Breast epithelium (tissue), 4 donors: ENCODE results near the gene PALLD. TPM values are rescaled to one million over a fixed set of nuclear protein-coding genes. Genes with fewer than 3 reads are reported as not detected.

Source experiments
- DNase-seq, 2 donors: peaks; one replicate each; pipeline ENCODE4 v3.0.0-alpha.2; 2019; ENCODE audit warnings: low spot score in 2 of 2
- H3K27ac ChIP-seq, 2 donors: fragments of 200-600 bp; sonication (generic) in 1 of 2; one replicate each; pipeline ENCODE4 v1.5.1; 2016 to 2019; ENCODE audit warnings: mild to moderate bottlenecking in 1 of 2
- H3K27me3 ChIP-seq, 2 donors: fragments of 200-600 bp; sonication (generic) in 1 of 2; one replicate each; pipeline versions ENCODE4 v1.5.1 to v1.6.0; 2017 to 2019; ENCODE audit warnings: control low read depth in 1 of 2, mild to moderate bottlenecking in 1 of 2
- H3K36me3 ChIP-seq: fragments of 200-600 bp; one replicate; pipeline ENCODE4 v1.5.1; 2019
- H3K4me1 ChIP-seq, 2 donors: fragments of 200-600 bp; sonication (generic); one replicate each; pipeline ENCODE4 v1.5.1; 2016 to 2019; ENCODE audit warnings: control low read depth in 1 of 2
- H3K4me3 ChIP-seq, 3 donors: fragments of 200-600 bp; sonication (generic); 1 replicate in 2 of 3; 2 replicates in 1 of 3; pipeline ENCODE4 v1.5.1; 2016 to 2019; ENCODE audit warnings: mild to moderate bottlenecking in 3 of 3, moderate library complexity in 2 of 3
- H3K9me3 ChIP-seq, 2 donors: fragments of 200-600 bp; sonication (generic) in 1 of 2; one replicate each; pipeline ENCODE4 v1.5.1; 2016 to 2019; ENCODE audit warnings: control low read depth in 1 of 2
- POLR2A ChIP-seq: fragments of 450-650 bp; IDR thresholded peaks from one replicate; pipeline ENCODE4 v1.6.1; 2016; ENCODE audit warnings: antibody characterized with exemption, mild to moderate bottlenecking, moderate library complexity
- POLR2AphosphoS5 ChIP-seq, 3 donors: sonication (generic); formaldehyde crosslinking; IDR thresholded peaks; one replicate each; pipeline ENCODE4 v1.6.1; 2017; ENCODE audit warnings: antibody characterized with exemption in 3 of 3
- intact Hi-C: fragments of 100-400 bp; cut with DNase I; formaldehyde crosslinking; loops from one replicate; pipeline ENCODE4 v1.15.1; 2023; ENCODE audit warnings: low total_unique reads
- total RNA-seq, 3 donors: library from RNA; depleted of rRNA; stranded (reverse); fragments of >200 nt; gene quantifications; one replicate each; pipeline ENCODE4 v1.1.0, GENCODE V29; 2016
- TF ChIP-seq, protein P1 (sequence below), 3 donors: fragments of 450-650 bp; IDR thresholded peaks; one replicate each; pipeline ENCODE4 v1.5.1; 2016 to 2017; ENCODE audit warnings: antibody characterized with exemption in 3 of 3, mild to moderate bottlenecking in 3 of 3, moderate library complexity in 3 of 3

The PALLD gene
- total RNA-seq, 3 donors from 2014 or later: 96.0 to 186 (median 174) TPM

DNA sequence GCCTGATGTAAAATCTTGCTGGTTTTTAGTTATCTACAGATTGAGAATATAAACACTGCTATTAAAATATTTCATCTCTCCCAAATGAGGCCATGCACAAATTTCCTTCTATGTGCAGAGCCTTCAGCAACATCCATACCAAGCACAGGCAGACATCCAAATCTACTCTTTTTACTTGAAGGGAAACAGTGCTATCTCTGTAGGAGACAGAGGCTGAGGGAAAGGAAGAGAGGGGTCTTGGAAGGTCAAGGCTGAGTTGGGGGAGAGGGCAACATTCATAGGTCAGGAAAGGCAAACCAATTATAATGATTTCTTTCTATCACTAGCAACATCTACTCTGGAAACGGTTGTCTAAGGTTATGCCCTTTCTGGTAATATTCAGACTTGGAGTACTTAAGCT, 273.0 kb downstream of the PALLD start:
- Histone ChIP-seq H3K36me3 (no peaks in the 10 kb centered on the region), H3K27me3 (no peaks in the 10 kb centered on the region), H3K9me3 (no peaks in the 10 kb centered on the region), H3K4me3 (no peak overlapping the region), H3K4me1 (no peaks in the 10 kb centered on the region), H3K27ac (peak overlapping the region in 1 of 2 donors; percentile 48)
- intact Hi-C loops: no loop called here
- no peak for DNase-seq
- TF ChIP-seq, protein P1, sequence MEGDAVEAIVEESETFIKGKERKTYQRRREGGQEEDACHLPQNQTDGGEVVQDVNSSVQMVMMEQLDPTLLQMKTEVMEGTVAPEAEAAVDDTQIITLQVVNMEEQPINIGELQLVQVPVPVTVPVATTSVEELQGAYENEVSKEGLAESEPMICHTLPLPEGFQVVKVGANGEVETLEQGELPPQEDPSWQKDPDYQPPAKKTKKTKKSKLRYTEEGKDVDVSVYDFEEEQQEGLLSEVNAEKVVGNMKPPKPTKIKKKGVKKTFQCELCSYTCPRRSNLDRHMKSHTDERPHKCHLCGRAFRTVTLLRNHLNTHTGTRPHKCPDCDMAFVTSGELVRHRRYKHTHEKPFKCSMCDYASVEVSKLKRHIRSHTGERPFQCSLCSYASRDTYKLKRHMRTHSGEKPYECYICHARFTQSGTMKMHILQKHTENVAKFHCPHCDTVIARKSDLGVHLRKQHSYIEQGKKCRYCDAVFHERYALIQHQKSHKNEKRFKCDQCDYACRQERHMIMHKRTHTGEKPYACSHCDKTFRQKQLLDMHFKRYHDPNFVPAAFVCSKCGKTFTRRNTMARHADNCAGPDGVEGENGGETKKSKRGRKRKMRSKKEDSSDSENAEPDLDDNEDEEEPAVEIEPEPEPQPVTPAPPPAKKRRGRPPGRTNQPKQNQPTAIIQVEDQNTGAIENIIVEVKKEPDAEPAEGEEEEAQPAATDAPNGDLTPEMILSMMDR (IDR thresholded peaks at IDR 0.05): no peak
- TF ChIP-seq POLR2AphosphoS5 (IDR thresholded peaks at IDR 0.05): no peak
- no peak for TF ChIP-seq POLR2A

DNA sequence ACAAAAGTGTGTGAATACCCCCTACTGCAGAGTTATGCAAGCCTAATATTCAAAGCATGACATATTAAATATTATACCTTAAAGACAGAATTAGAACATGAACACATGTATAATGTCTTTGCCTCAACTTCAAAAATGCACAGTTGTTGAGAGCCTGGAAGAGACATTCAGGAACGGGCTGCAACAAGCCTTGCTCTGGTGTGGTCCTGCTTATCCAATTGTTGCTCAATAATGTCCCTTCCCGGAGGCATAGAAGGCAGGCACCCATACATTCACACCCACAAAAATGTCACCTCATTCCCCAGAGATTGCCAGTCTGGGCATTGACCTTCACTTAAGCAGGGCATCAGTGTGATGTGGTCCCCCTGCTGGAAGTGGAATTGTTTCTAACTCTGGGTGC, 274.4 kb downstream of the PALLD start:
- no peaks in the 10 kb centered on the region for H3K27me3 ChIP-seq
- no peak overlapping the region for H3K27ac ChIP-seq
- intact Hi-C loops: no loop called here
- H3K9me3 ChIP-seq: peaks cover 0 to 7% of the 10 kb centered on the region in 2 donors
- H3K36me3 ChIP-seq: no peaks in the 10 kb centered on the region
- TF ChIP-seq, protein P1 (IDR thresholded peaks at IDR 0.05): no peak
- TF ChIP-seq POLR2A: no peak
- no peak for TF ChIP-seq POLR2AphosphoS5 (IDR thresholded peaks at IDR 0.05)
- no peaks in the 10 kb centered on the region for H3K4me1 ChIP-seq
- no peak for DNase-seq
- no peak overlapping the region for H3K4me3 ChIP-seq

DNA sequence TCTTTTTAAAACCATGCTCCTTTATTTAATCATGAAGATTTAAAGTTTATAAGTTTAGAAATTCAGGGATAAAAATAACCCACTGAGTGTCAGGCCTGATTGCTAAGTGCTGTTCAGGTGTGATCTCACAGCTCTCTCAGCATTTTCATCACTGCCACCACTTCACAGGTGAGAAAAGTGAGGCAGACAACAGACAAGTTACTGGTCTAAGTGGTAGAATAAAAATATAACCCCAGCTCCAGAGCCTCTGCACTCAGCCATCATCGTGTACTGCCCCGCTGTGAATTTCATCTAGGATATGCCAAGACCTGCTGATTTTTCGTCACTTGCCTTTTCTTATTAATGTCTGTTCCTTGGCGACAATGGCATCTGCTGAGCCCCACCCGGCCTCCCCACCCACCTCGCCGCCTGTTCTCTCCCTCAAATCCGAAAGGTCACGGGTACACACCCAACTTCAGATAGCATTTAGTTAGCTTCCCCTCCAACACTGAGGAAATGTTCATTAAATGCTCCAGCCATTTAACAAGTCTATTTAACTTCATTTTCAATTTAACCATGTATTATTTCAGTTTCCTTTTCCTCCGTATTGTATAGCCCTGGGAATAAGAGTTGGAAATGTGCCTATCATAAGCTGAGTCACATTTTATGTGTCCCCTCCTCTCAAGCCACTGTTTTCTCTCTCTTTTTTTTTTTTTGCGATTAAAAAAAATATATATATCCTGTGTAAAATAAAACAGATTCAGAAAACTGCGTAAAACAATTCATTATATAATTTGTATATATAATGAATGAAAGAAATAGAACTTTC, 276.7 kb downstream of the PALLD start:
- Histone ChIP-seq H3K9me3 (peaks cover 0 to 10% of the 10 kb centered on the region in 2 donors), H3K27me3 (no peaks in the 10 kb centered on the region), H3K27ac (no peak overlapping the region), H3K4me1 (no peaks in the 10 kb centered on the region), H3K4me3 (peak overlapping the region in 1 of 3 donors; percentile 2), H3K36me3 (no peaks in the 10 kb centered on the region)
- intact Hi-C loops: no loop called here
- no peak for DNase-seq
- no peak for TF ChIP-seq POLR2AphosphoS5 (IDR thresholded peaks at IDR 0.05)
- TF ChIP-seq POLR2A: no peak
- TF ChIP-seq, protein P1 (IDR thresholded peaks at IDR 0.05): no peak

DNA sequence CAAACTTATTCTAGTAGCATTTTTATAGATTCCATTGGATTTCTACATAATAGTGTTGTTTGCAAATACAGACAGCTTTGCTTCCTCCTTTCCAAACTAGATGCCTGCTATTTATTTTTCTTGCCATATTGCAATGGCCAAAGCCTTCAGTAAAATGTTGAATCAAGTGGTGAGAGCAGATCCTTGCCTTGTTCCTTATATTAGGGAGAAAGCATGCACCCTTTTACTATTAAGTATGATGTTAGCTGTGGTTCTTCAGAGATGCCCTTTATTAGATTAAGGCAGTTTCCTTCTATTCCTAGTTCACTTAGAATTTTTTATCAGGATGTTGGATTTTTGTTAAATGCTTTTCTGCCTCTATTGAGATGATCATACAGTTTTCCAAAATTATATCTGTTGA, 279.5 kb downstream of the PALLD start:
- no peak overlapping the region for H3K27ac ChIP-seq
- H3K36me3 ChIP-seq: no peaks in the 10 kb centered on the region
- no peak overlapping the region for H3K4me3 ChIP-seq
- peaks cover 0 to 10% of the 10 kb centered on the region in 2 donors for H3K9me3 ChIP-seq
- no peaks in the 10 kb centered on the region for H3K27me3 ChIP-seq
- DNase-seq: no peak
- intact Hi-C loops: no loop called here
- TF ChIP-seq POLR2AphosphoS5 (IDR thresholded peaks at IDR 0.05): no peak
- TF ChIP-seq POLR2A: no peak
- TF ChIP-seq, protein P1 (IDR thresholded peaks at IDR 0.05): no peak
- no peaks in the 10 kb centered on the region for H3K4me1 ChIP-seq

DNA sequence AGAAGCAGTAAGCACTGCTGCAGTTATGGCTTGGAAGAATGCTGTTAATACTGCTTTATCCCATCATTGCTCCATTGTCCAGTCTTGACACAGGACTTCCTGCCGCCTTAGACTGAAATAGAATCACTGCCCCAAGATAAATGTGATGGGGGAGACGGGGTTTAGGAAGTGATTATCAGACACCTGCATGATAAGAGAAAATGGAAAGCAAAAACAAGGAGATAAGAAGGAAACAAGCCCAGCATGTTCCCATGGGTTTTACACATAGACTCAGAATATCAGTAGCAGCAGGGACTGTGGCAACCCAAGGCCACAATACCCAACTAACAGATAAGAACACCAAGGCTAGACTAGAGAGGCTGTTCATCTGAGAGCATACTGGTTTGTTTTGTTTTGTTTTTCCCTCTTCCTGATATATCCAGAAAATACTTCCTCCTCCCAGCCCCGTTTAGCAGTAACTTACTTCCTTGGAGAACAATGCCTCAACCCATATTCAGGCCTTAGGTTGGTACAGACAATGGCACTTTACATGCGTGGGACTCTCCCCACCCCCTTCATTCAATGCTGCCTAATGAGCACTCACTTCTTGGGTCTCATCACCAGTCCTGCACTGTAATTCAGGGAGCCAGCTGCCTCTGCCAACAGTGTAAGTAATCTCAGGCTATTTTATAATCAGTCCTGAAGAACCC, 280.6 kb downstream of the PALLD start:
- intact Hi-C loops: no loop called here
- DNase-seq: no peak
- no peaks in the 10 kb centered on the region for H3K27me3 ChIP-seq
- no peak for TF ChIP-seq POLR2A
- TF ChIP-seq, protein P1 (IDR thresholded peaks at IDR 0.05): no peak
- TF ChIP-seq POLR2AphosphoS5 (IDR thresholded peaks at IDR 0.05): no peak
- no peaks in the 10 kb centered on the region for H3K36me3 ChIP-seq
- H3K27ac ChIP-seq: no peak overlapping the region
- H3K4me1 ChIP-seq: no peaks in the 10 kb centered on the region
- peaks cover 0 to 10% of the 10 kb centered on the region in 2 donors for H3K9me3 ChIP-seq
- no peak overlapping the region for H3K4me3 ChIP-seq
